Neural cell (in vitro differentiated cells): ENCODE results near the gene PADI2. TPM values are rescaled to one million over a fixed set of nuclear protein-coding genes. Genes with fewer than 3 reads are reported as not detected.

ENCODE experiments used
- H2AFZ ChIP-seq: fragments of 200-600, 300-800 bp; sonication (generic), shearing (Covaris generic); 2 replicates; pipeline ENCODE4 v1.6.0; 2014; ENCODE audit warnings: low read depth, mild to moderate bottlenecking, antibody characterized with exemption, low read length, moderate library complexity
- H3F3A ChIP-seq: fragments of 200-600 bp; shearing (Covaris generic); 2 replicates; pipeline ENCODE4 v1.6.1; 2016; ENCODE audit warnings: mild to moderate bottlenecking, moderate library complexity, mixed read lengths, antibody characterized with exemption, low read length; ENCODE audit not compliant: insufficient read depth, poor library complexity, severe bottlenecking
- H3K27ac ChIP-seq: fragments of 200-600, 300-800 bp; sonication (generic), shearing (Covaris generic); 2 replicates; pipeline ENCODE4 v1.5.1; 2014; ENCODE audit warnings: mild to moderate bottlenecking, low read length, moderate library complexity
- H3K27me3 ChIP-seq: fragments of 300-800, 200-600 bp; sonication (generic), shearing (Covaris generic); 2 replicates; pipeline ENCODE4 v1.6.0; 2014; ENCODE audit warnings: mild to moderate bottlenecking, low read depth, low read length, moderate library complexity; ENCODE audit not compliant: insufficient read depth
- H3K36me3 ChIP-seq: fragments of 300-800, 200-600 bp; sonication (generic), shearing (Covaris generic); 2 replicates; pipeline ENCODE4 v1.5.1; 2014; ENCODE audit warnings: mild to moderate bottlenecking, antibody characterized with exemption, low read length, moderate library complexity; ENCODE audit not compliant: insufficient read depth
- H3K4me2 ChIP-seq: fragments of 300-800, 200-600 bp; sonication (generic), shearing (Covaris generic); 2 replicates; pipeline ENCODE4 v1.6.0; 2014; ENCODE audit warnings: mild to moderate bottlenecking, low read length
- H3K4me3 ChIP-seq: fragments of 300-800, 200-600 bp; sonication (generic), shearing (Covaris generic); 2 replicates; pipeline ENCODE4 v1.5.1; 2014; ENCODE audit warnings: mild to moderate bottlenecking, low read length, moderate library complexity
- H3K79me2 ChIP-seq: fragments of 200-600 bp; shearing (Covaris generic); replicated peaks from 2 replicates; pipeline ENCODE4 v1.6.0; 2014; ENCODE audit warnings: mild to moderate bottlenecking, low read length, moderate library complexity; ENCODE audit not compliant: insufficient read depth
- H3K9ac ChIP-seq: fragments of 300-800, 200-600 bp; sonication (generic), shearing (Covaris generic); 2 replicates; pipeline ENCODE4 v1.6.1; 2016; ENCODE audit warnings: mild to moderate bottlenecking, low read length, mixed read lengths
- H3K9me2 ChIP-seq: fragments of 200-600 bp; shearing (Covaris generic); 2 replicates; pipeline ENCODE4 v1.6.1; 2016; ENCODE audit warnings: mild to moderate bottlenecking, low read length, mixed read lengths; ENCODE audit not compliant: insufficient read depth
- H3K9me3 ChIP-seq: fragments of 200-600, 300-800 bp; sonication (generic), shearing (Covaris generic); 2 replicates; pipeline ENCODE4 v1.6.1; 2016; ENCODE audit warnings: mild to moderate bottlenecking, mixed run types, low read length, moderate library complexity, mixed read lengths
- H4K20me1 ChIP-seq: fragments of 200-600 bp; shearing (Covaris generic); 2 replicates; pipeline ENCODE4 v1.6.1; 2016; ENCODE audit warnings: mild to moderate bottlenecking, mixed run types; ENCODE audit not compliant: insufficient read depth
- CTCF ChIP-seq: fragments of 450-650 bp; IDR thresholded peaks from 2 replicates; pipeline ENCODE4 v1.5.1; 2014; ENCODE audit warnings: antibody characterized with exemption, mild to moderate bottlenecking, moderate library complexity; ENCODE audit not compliant: poor library complexity, severe bottlenecking
- EP300 ChIP-seq: fragments of 450-650 bp; conservative IDR thresholded peaks from 2 replicates; pipeline ENCODE4 v1.6.1; 2014; ENCODE audit warnings: antibody characterized with exemption, mild to moderate bottlenecking, moderate library complexity; ENCODE audit not compliant: poor library complexity, severe bottlenecking
- EZH2 ChIP-seq: fragments of 200-600, 300-800 bp; shearing (Covaris generic), sonication (generic); IDR thresholded peaks from 2 replicates; pipeline ENCODE4 v1.6.1; 2014; ENCODE audit warnings: antibody characterized with exemption, low read length, borderline replicate concordance, mild to moderate bottlenecking; ENCODE audit not compliant: insufficient read depth, poor library complexity, severe bottlenecking
- MXI1 ChIP-seq: fragments of 450-650 bp; conservative IDR thresholded peaks from 2 replicates; pipeline ENCODE4 v1.6.1; 2014; ENCODE audit warnings: antibody characterized with exemption, mild to moderate bottlenecking; ENCODE audit not compliant: poor library complexity, severe bottlenecking
- POLR2AphosphoS5 ChIP-seq: IDR thresholded peaks from 2 replicates; pipeline ENCODE4 v1.6.1; 2012
- RAD21 ChIP-seq: fragments of 450-650 bp; conservative IDR thresholded peaks from 2 replicates; pipeline ENCODE4 v1.6.1; 2014; ENCODE audit warnings: antibody characterized with exemption, mild to moderate bottlenecking, moderate library complexity
- SMC3 ChIP-seq: fragments of 450-650 bp; conservative IDR thresholded peaks from 2 replicates; pipeline ENCODE4 v1.6.1; 2014; ENCODE audit warnings: antibody characterized with exemption, mild to moderate bottlenecking, moderate library complexity; ENCODE audit not compliant: poor library complexity
- TAF1 ChIP-seq: IDR thresholded peaks from 2 replicates; pipeline ENCODE4 v1.6.1; 2012; ENCODE audit warnings: low read depth
- polyA plus RNA-seq: library from polyadenylated mRNA; depleted of rRNA; stranded (reverse); fragments of >200 nt; gene quantifications from 2 replicates; pipeline ENCODE4 v1.2.3, GENCODE V29; 2014

The PADI2 gene
- polyA plus RNA-seq, 1 donor from 2014 or later = 1.6 TPM

- Histone ChIP-seq H3K9me3 (no peaks in the 10 kb centered on the region), H3F3A (no peaks in the 10 kb centered on the region), H3K36me3 (no peaks in the 10 kb centered on the region), H3K9ac (peak overlapping the region; percentile 80), H3K4me2 (peak overlapping the region; percentile 54), H3K9me2 (no peaks in the 10 kb centered on the region), H4K20me1 (no peaks in the 10 kb centered on the region), H3K4me3 (peak overlapping the region; percentile 71), H3K27ac (peak overlapping the region; percentile 82), H3K79me2 (peaks cover 24% of the 10 kb centered on the region), H2AFZ (peak overlapping the region; percentile 61), H3K27me3 (no peaks in the 10 kb centered on the region)
- TF ChIP-seq RAD21 (no peak), TAF1 (no peak), CTCF (no peak), EZH2 (no peak)
Measured at GRCh38 chr1:17053086-17053684, 66.1 kb downstream of the PADI2 start.

GRCh38 chr1:17052641-17053040 is 66.6 kb downstream of the PADI2 start:
- Histone ChIP-seq H3K9me2 (no peaks in the 10 kb centered on the region), H3K79me2 (peaks cover 24% of the 10 kb centered on the region), H2AFZ (no peak overlapping the region), H3K4me2 (peak overlapping the region; percentile 54), H4K20me1 (no peaks in the 10 kb centered on the region), H3K27me3 (no peaks in the 10 kb centered on the region), H3K4me3 (peak overlapping the region; percentile 71), H3F3A (no peaks in the 10 kb centered on the region), H3K27ac (no peak overlapping the region), H3K9ac (peak overlapping the region; percentile 80), H3K9me3 (no peaks in the 10 kb centered on the region), H3K36me3 (no peaks in the 10 kb centered on the region)
- TF ChIP-seq MXI1 (no peak), TAF1 (no peak), SMC3 (no peak), RAD21 (no peak)

- Histone ChIP-seq H3K4me2 (no peak overlapping the region), H3K27me3 (no peaks in the 10 kb centered on the region), H3K9ac (peak overlapping the region; percentile 80), H3K4me3 (peak overlapping the region; percentile 71), H3K36me3 (no peaks in the 10 kb centered on the region), H3K9me2 (no peaks in the 10 kb centered on the region), H3K79me2 (peaks cover 24% of the 10 kb centered on the region), H3F3A (no peaks in the 10 kb centered on the region), H3K27ac (no peak overlapping the region), H3K9me3 (no peaks in the 10 kb centered on the region), H2AFZ (no peak overlapping the region), H4K20me1 (no peaks in the 10 kb centered on the region)
- TF ChIP-seq RAD21 (no peak), EP300 (no peak), TAF1 (no peak), SMC3 (no peak), MXI1 (no peak), POLR2AphosphoS5 (no peak)
Measured at GRCh38 chr1:17052038-17052437, 67.2 kb downstream of the PADI2 start.
